ENCODE measurements around the gene RPS4Y1.

Gene RPS4Y1

GRCh38 chrY:2859782-2860181, 18.4 kb downstream of the RPS4Y1 start:
- H3K4me3 ChIP-seq (ENCODE audit: low read depth, low read length, poor library complexity, severe bottlenecking) = no peak overlapping the region
- H2AFZ ChIP-seq (ENCODE audit: low read length) = no peak overlapping the region
- TF ChIP-seq CTCF (IDR thresholded peaks at IDR 0.05; ENCODE audit: low read length) (no peak), EZH2 (IDR thresholded peaks at IDR 0.05; ENCODE audit: borderline replicate concordance, low read length) (no peak)
- no peak overlapping the region for H3K27ac ChIP-seq (ENCODE audit: low read depth, low read length, poor library complexity, severe bottlenecking)
- H3K9me2 ChIP-seq (ENCODE audit: low read depth, low read length) = no peaks in the 10 kb centered on the region
- H4K20me1 ChIP-seq (ENCODE audit: insufficient read depth, low read length) = no peaks in the 10 kb centered on the region
- no peaks in the 10 kb centered on the region for H3K9me3 ChIP-seq (ENCODE audit: low read length)
- no peak overlapping the region for H3K9ac ChIP-seq (ENCODE audit: low read length)
- no peaks in the 10 kb centered on the region for H3K27me3 ChIP-seq (ENCODE audit: insufficient read depth, low read length)
- no peaks in the 10 kb centered on the region for H3F3A ChIP-seq (ENCODE audit: insufficient read depth, low read length)
- H3K79me2 ChIP-seq (ENCODE audit: insufficient read depth, low read length) = 0 out of 2 replicates have a peak, but pooled peaks cover 3% of the 10 kb centered on the region
- H3K4me1 ChIP-seq (ENCODE audit: insufficient read depth, low read length, severe bottlenecking) = no peaks in the 10 kb centered on the region
- peaks cover 99% of the 10 kb centered on the region for H3K36me3 ChIP-seq (ENCODE audit: insufficient read depth, low read length)
- H3K4me2 ChIP-seq (ENCODE audit: low read length) = no peak overlapping the region

- Histone ChIP-seq H3K36me3 (ENCODE audit: insufficient read depth, low read length) (peaks cover 99% of the 10 kb centered on the region), H2AFZ (ENCODE audit: low read length) (no peak overlapping the region), H3F3A (ENCODE audit: insufficient read depth, low read length) (no peaks in the 10 kb centered on the region), H3K79me2 (ENCODE audit: insufficient read depth, low read length) (0 out of 2 replicates have a peak, but pooled peaks cover 3% of the 10 kb centered on the region), H3K9me3 (ENCODE audit: low read length) (no peaks in the 10 kb centered on the region), H3K4me2 (ENCODE audit: low read length) (no peak overlapping the region), H3K4me1 (ENCODE audit: insufficient read depth, low read length, severe bottlenecking) (no peaks in the 10 kb centered on the region), H4K20me1 (ENCODE audit: insufficient read depth, low read length) (no peaks in the 10 kb centered on the region), H3K27me3 (ENCODE audit: insufficient read depth, low read length) (no peaks in the 10 kb centered on the region), H3K27ac (ENCODE audit: low read depth, low read length, poor library complexity, severe bottlenecking) (no peak overlapping the region), H3K9ac (ENCODE audit: low read length) (no peak overlapping the region), H3K4me3 (ENCODE audit: low read depth, low read length, poor library complexity, severe bottlenecking) (no peak overlapping the region), H3K9me2 (ENCODE audit: low read depth, low read length) (no peaks in the 10 kb centered on the region)
- TF ChIP-seq CTCF (IDR thresholded peaks at IDR 0.05; ENCODE audit: low read length) (no peak), EZH2 (IDR thresholded peaks at IDR 0.05; ENCODE audit: borderline replicate concordance, low read length) (no peak)
These were observed 19.1 kb downstream of the RPS4Y1 start for GRCh38 chrY:2860511-2860910.

- no peaks in the 10 kb centered on the region for H3K9me2 ChIP-seq (ENCODE audit: low read depth, low read length)
- no peak overlapping the region for H3K4me3 ChIP-seq (ENCODE audit: low read depth, low read length, poor library complexity, severe bottlenecking)
- no peak overlapping the region for H2AFZ ChIP-seq (ENCODE audit: low read length)
- H3K9me3 ChIP-seq (ENCODE audit: low read length) = no peaks in the 10 kb centered on the region
- no peaks in the 10 kb centered on the region for H3K4me1 ChIP-seq (ENCODE audit: insufficient read depth, low read length, severe bottlenecking)
- H4K20me1 ChIP-seq (ENCODE audit: insufficient read depth, low read length) = no peaks in the 10 kb centered on the region
- TF ChIP-seq EZH2 (IDR thresholded peaks at IDR 0.05; ENCODE audit: borderline replicate concordance, low read length) (no peak), CTCF (IDR thresholded peaks at IDR 0.05; ENCODE audit: low read length) (no peak)
- H3K9ac ChIP-seq (ENCODE audit: low read length) = no peak overlapping the region
- no peak overlapping the region for H3K27ac ChIP-seq (ENCODE audit: low read depth, low read length, poor library complexity, severe bottlenecking)
- no peaks in the 10 kb centered on the region for H3K79me2 ChIP-seq (ENCODE audit: insufficient read depth, low read length)
- H3K27me3 ChIP-seq (ENCODE audit: insufficient read depth, low read length) = no peaks in the 10 kb centered on the region
- H3F3A ChIP-seq (ENCODE audit: insufficient read depth, low read length) = no peaks in the 10 kb centered on the region
- H3K36me3 ChIP-seq (ENCODE audit: insufficient read depth, low read length) = peaks cover 70% of the 10 kb centered on the region
- no peak overlapping the region for H3K4me2 ChIP-seq (ENCODE audit: low read length)
These were observed 25.2 kb downstream of the RPS4Y1 start for GRCh38 chrY:2866581-2866980.
